CD14-positive monocyte (primary cell): ENCODE measurements around the gene BICDL1. TPM values are rescaled to one million over a fixed set of nuclear protein-coding genes. Genes with fewer than 3 reads are reported as not detected.

Source experiments
- DNase-seq, 3 donors: peaks; one replicate each; pipeline ENCODE4 v3.0.0-alpha.2; 2011 to 2022
- H2AFZ ChIP-seq: 2 replicates; pipeline ENCODE4 v1.6.0; 2012; ENCODE audit warnings: mild to moderate bottlenecking, low read depth, low read length, inconsistent platforms; ENCODE audit not compliant: insufficient read depth, poor library complexity, severe bottlenecking
- H3K27ac ChIP-seq, 2 donors: 1 replicate in 1 of 2; 2 replicates in 1 of 2; pipeline ENCODE4 v1.5.1; 2012 to 2013; ENCODE audit warnings: low read length in 2 of 2, control low read depth in 1 of 2, inconsistent platforms in 1 of 2, low read depth in 1 of 2, mild to moderate bottlenecking in 1 of 2
- H3K27me3 ChIP-seq, 2 donors: one replicate each; pipeline versions ENCODE4 v1.6.0 to v1.6.1; 2011 to 2013; ENCODE audit warnings: low read length in 2 of 2; ENCODE audit not compliant: control insufficient read depth in 2 of 2, insufficient read depth in 2 of 2
- H3K36me3 ChIP-seq, 2 donors: replicated peaks in 1 of 2; 1 replicate in 1 of 2; 2 replicates in 1 of 2; pipeline versions ENCODE4 v1.5.1 to v1.6.1; 2012 to 2013; ENCODE audit warnings: low read length in 2 of 2, control low read depth in 1 of 2, inconsistent platforms in 1 of 2, mild to moderate bottlenecking in 1 of 2; ENCODE audit not compliant: insufficient read depth in 2 of 2, control insufficient read depth in 1 of 2
- H3K4me1 ChIP-seq, 2 donors: 1 replicate in 1 of 2; 2 replicates in 1 of 2; pipeline versions ENCODE4 v1.5.1 to v1.6.1; 2012 to 2013; ENCODE audit warnings: low read length in 2 of 2, control low read depth in 1 of 2, inconsistent platforms in 1 of 2, mild to moderate bottlenecking in 1 of 2, moderate library complexity in 1 of 2; ENCODE audit not compliant: insufficient read depth in 2 of 2, control insufficient read depth in 1 of 2
- H3K4me2 ChIP-seq: replicated peaks from 2 replicates; pipeline ENCODE3; 2012; ENCODE audit warnings: low read length, moderate library complexity, mild to moderate bottlenecking; ENCODE audit not compliant: poor library complexity, severe bottlenecking; ENCODE audit errors: extremely low read depth
- H3K4me3 ChIP-seq, 3 experiments: fragments of 200-600 bp in 1 of 3; sonication (generic) in 1 of 3; replicated peaks in 1 of 3; 1 replicate in 2 of 3; 2 replicates in 1 of 3; pipeline ENCODE4 v1.5.1; 2011 to 2013; ENCODE audit warnings: low read length in 3 of 3, mild to moderate bottlenecking in 3 of 3, control low read depth in 2 of 3, low read depth in 2 of 3, inconsistent platforms in 1 of 3, moderate library complexity in 1 of 3
- H3K79me2 ChIP-seq: 2 replicates; pipeline ENCODE4 v1.6.0; 2012; ENCODE audit warnings: mild to moderate bottlenecking, control low read depth, inconsistent platforms, low read length, moderate library complexity; ENCODE audit not compliant: insufficient read depth
- H3K9ac ChIP-seq: 2 replicates; pipeline ENCODE4 v1.6.0; 2017; ENCODE audit warnings: low read length, mild to moderate bottlenecking; ENCODE audit not compliant: insufficient read depth, poor library complexity, severe bottlenecking
- H3K9me3 ChIP-seq, 2 donors: replicated peaks in 1 of 2; 1 replicate in 1 of 2; 2 replicates in 1 of 2; pipeline versions ENCODE4 v1.5.1 to v1.6.1; 2012 to 2013; ENCODE audit warnings: low read length in 2 of 2, control low read depth in 1 of 2; ENCODE audit not compliant: control insufficient read depth in 1 of 2, insufficient read depth in 1 of 2
- H4K20me1 ChIP-seq: 2 replicates; pipeline ENCODE4 v1.6.0; 2012; ENCODE audit warnings: mild to moderate bottlenecking, low read length, control low read depth, moderate library complexity; ENCODE audit not compliant: insufficient read depth
- H3K27ac Mint-ChIP-seq, 7 donors: one replicate each; pipeline ENCODE4 v1.8.0; 2020; ENCODE audit warnings: mild to moderate bottlenecking in 7 of 7, mixed read lengths in 7 of 7, moderate library complexity in 6 of 7, inconsistent platforms in 2 of 7
- H3K27me3 Mint-ChIP-seq, 3 donors: one replicate each; pipeline ENCODE4 v1.8.0; 2021 to 2022; ENCODE audit warnings: low read depth in 3 of 3, mild to moderate bottlenecking in 3 of 3, mixed read lengths in 3 of 3, moderate library complexity in 3 of 3, inconsistent platforms in 1 of 3
- H3K36me3 Mint-ChIP-seq, 2 donors: one replicate each; pipeline ENCODE4 v1.8.0; 2020; ENCODE audit warnings: mixed read lengths in 2 of 2, inconsistent platforms in 1 of 2, mild to moderate bottlenecking in 1 of 2
- H3K4me1 Mint-ChIP-seq: one replicate; pipeline ENCODE4 v1.8.0; 2020; ENCODE audit warnings: mild to moderate bottlenecking, mixed read lengths
- H3K4me3 Mint-ChIP-seq, 2 donors: one replicate each; pipeline ENCODE4 v1.8.0; 2020; ENCODE audit warnings: mild to moderate bottlenecking in 2 of 2, mixed read lengths in 2 of 2, moderate library complexity in 1 of 2
- H3K9me3 Mint-ChIP-seq, 7 donors: one replicate each; pipeline ENCODE4 v1.8.0; 2020 to 2022; ENCODE audit warnings: mixed read lengths in 7 of 7, mild to moderate bottlenecking in 6 of 7, moderate library complexity in 6 of 7, inconsistent platforms in 2 of 7
- WGBS: methylation state at CpG from one replicate; pipeline ENCODE4 v1.1.5; 2013; ENCODE audit warnings: missing lambda C conversion rate; ENCODE audit not compliant: insufficient coverage; 5-methylcytosine and 5-hydroxymethylcytosine counted together
- intact Hi-C, 2 donors: fragments of 100-400 bp; cut with micrococcal nuclease; formaldehyde crosslinking; loops; one replicate each; pipeline versions ENCODE4 v1.15.0 to v1.15.1; 2023
- polyA plus RNA-seq, 3 donors: library from polyadenylated mRNA; depleted of rRNA in 1 of 3; unstranded in 2 of 3; stranded (reverse) in 1 of 3; fragments of 300-500 nt in 2 of 3; fragments of >200 nt in 1 of 3; fragmentation: Illumina TruSeq in 2 of 3; gene quantifications; 1 replicate in 2 of 3; 2 replicates in 1 of 3; pipeline ENCODE4 v1.2.3, GENCODE V29; 2012 to 2021
- TF ChIP-seq, protein P1 (sequence below): fragments of 200-600 bp; IDR thresholded peaks from one replicate; pipeline ENCODE4 v1.8.0; 2022; ENCODE audit warnings: antibody characterized with exemption, mild to moderate bottlenecking

Gene BICDL1
- polyA plus RNA-seq, 3 donors = 0.13 TPM; not detected in 2

DNA sequence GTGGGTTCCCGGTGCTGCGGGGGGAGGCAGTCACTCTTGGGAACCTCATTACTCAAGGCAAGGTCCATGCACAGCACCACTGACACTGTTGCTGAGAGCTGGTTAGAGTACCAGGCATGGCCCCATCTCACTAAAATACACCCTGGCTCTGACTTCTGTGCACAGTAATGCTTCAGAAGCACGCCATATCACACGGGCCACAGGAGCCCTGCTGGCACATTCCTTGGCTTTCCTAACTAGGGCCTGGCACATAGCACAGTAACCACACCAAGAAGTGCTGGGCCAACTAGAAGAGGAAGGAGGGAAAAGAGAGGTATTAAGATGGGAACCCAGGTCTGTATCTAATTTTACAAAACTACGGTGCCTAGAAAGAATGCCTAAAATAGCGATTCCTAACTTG lies 141.0 kb downstream of the BICDL1 start:
- Mint-ChIP-seq H3K36me3 (peaks cover 80 to 89% of the 10 kb centered on the region in 2 donors), H3K4me1 (peaks cover 29% of the 10 kb centered on the region), H3K27ac (no peak overlapping the region), H3K9me3 (peaks cover 0 to 2% (median 0%) of the 10 kb centered on the region in 7 donors), H3K27me3 (peaks cover 0 to 4% (median 0%) of the 10 kb centered on the region in 3 donors), H3K4me3 (no peak overlapping the region)
- Histone ChIP-seq H4K20me1 (peaks cover 41% of the 10 kb centered on the region), H3K36me3 (peaks cover 73 to 79% of the 10 kb centered on the region in 2 donors), H3K9me3 (no peaks in the 10 kb centered on the region), H3K4me3 (no peak overlapping the region), H3K27me3 (no peaks in the 10 kb centered on the region), H3K79me2 (no peaks in the 10 kb centered on the region), H2AFZ (no peak overlapping the region), H3K4me2 (no peak overlapping the region), H3K9ac (no peak overlapping the region), H3K27ac (no peak overlapping the region), H3K4me1 (peaks cover 23 to 27% of the 10 kb centered on the region in 2 donors)
- 90% methylated on average over 4 of the region's 6 CpGs for WGBS
- TF ChIP-seq, protein P1, sequence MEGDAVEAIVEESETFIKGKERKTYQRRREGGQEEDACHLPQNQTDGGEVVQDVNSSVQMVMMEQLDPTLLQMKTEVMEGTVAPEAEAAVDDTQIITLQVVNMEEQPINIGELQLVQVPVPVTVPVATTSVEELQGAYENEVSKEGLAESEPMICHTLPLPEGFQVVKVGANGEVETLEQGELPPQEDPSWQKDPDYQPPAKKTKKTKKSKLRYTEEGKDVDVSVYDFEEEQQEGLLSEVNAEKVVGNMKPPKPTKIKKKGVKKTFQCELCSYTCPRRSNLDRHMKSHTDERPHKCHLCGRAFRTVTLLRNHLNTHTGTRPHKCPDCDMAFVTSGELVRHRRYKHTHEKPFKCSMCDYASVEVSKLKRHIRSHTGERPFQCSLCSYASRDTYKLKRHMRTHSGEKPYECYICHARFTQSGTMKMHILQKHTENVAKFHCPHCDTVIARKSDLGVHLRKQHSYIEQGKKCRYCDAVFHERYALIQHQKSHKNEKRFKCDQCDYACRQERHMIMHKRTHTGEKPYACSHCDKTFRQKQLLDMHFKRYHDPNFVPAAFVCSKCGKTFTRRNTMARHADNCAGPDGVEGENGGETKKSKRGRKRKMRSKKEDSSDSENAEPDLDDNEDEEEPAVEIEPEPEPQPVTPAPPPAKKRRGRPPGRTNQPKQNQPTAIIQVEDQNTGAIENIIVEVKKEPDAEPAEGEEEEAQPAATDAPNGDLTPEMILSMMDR = no peak
- intact Hi-C loops = no loop called here
- no peak for DNase-seq

DNA sequence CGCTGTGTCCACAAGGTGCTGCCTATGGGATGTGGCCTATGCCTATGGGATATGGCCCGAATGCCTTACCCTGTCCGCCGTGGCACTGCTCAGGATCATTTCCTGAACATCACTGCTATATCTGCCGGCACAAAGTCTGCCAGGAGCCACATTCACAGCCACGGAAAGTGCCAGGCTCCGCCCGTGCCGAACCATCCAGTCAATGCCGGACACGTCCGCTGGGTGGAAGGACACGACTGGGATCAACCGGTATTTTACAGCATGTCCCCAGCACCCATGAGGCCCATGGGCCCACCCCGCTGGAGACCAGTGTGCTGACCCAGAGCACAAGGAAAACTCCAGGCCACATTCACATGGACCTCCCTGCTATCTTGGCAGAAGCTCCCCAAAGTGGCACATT lies 142.1 kb downstream of the BICDL1 start:
- Mint-ChIP-seq H3K27ac (no peak overlapping the region), H3K36me3 (peaks cover 89 to 94% of the 10 kb centered on the region in 2 donors)
- intact Hi-C loops = no loop called here

More for the DNA sequence above, 142.1 kb downstream of the BICDL1 start:
- TF ChIP-seq, protein P1 = no peak
- DNase-seq = no peak
- Mint-ChIP-seq H3K9me3 (peaks cover 0 to 2% (median 0%) of the 10 kb centered on the region in 7 donors), H3K4me3 (no peak overlapping the region), H3K4me1 (peaks cover 18% of the 10 kb centered on the region), H3K27me3 (peaks cover 0 to 4% (median 0%) of the 10 kb centered on the region in 3 donors)
- Histone ChIP-seq H3K4me3 (no peak overlapping the region), H3K79me2 (no peaks in the 10 kb centered on the region), H2AFZ (no peak overlapping the region), H3K9ac (no peak overlapping the region), H3K36me3 (peaks cover 82 to 90% of the 10 kb centered on the region in 2 donors), H3K4me2 (no peak overlapping the region), H3K9me3 (no peaks in the 10 kb centered on the region), H3K27me3 (no peaks in the 10 kb centered on the region), H3K27ac (no peak overlapping the region), H3K4me1 (peaks cover 16% of the 10 kb centered on the region in 2 donors), H4K20me1 (peaks cover 30% of the 10 kb centered on the region)
- 97% methylated on average over 15 of the region's 15 CpGs for WGBS
